Activated naive CD8-positive, alpha-beta T cell treated with anti-CD3 and anti-CD28 coated beads, Interleukin-2, amount 10 ng/mL, durations not matched to agents 7 days and 5 days (primary cell): ENCODE measurements around the gene FUZ. TPM values are rescaled to one million over a fixed set of nuclear protein-coding genes. Genes with fewer than 3 reads are reported as not detected.

ENCODE experiments used
- ATAC-seq: fragments of 150-1000 bp; cut with Tn5 transposase; one replicate; pipeline ENCODE4 v1.10.0; 2021; ENCODE audit warnings: low read depth, moderate library complexity
- POLR2A ChIA-PET: fragments of 350-600 bp; sonication (Branson Sonifier 250); formaldehyde crosslinking; loops from one replicate; lab custom pipeline; 2021; ENCODE audit warnings: antibody characterized with exemption; lab: Charles Lee
- DNase-seq: peaks from one replicate; pipeline ENCODE4 v3.0.0; 2021
- H3K27ac Mint-ChIP-seq: one replicate; pipeline ENCODE4 v1.8.0; 2022; ENCODE audit warnings: mild to moderate bottlenecking, mixed read lengths
- H3K27me3 Mint-ChIP-seq: one replicate; pipeline ENCODE4 v1.8.0; 2022; ENCODE audit warnings: mild to moderate bottlenecking, moderate library complexity, mixed read lengths
- H3K36me3 Mint-ChIP-seq: one replicate; pipeline ENCODE4 v1.8.0; 2021; ENCODE audit warnings: mild to moderate bottlenecking, mixed read lengths
- H3K4me1 Mint-ChIP-seq: one replicate; pipeline ENCODE4 v1.8.0; 2021; ENCODE audit warnings: mixed read lengths
- H3K4me3 Mint-ChIP-seq: one replicate; pipeline ENCODE4 v1.8.0; 2022; ENCODE audit warnings: mild to moderate bottlenecking, moderate library complexity, mixed read lengths
- H3K9me3 Mint-ChIP-seq: one replicate; pipeline ENCODE4 v1.8.0; 2021; ENCODE audit warnings: mixed read lengths
- total RNA-seq, 2 experiments: library from RNA; stranded (reverse); gene quantifications; one replicate each; pipeline ENCODE4 v1.2.3, GENCODE V29; 2021

Gene FUZ
- total RNA-seq: 10 to 100 TPM; 30.0 to 31.3 TPM

DNA sequence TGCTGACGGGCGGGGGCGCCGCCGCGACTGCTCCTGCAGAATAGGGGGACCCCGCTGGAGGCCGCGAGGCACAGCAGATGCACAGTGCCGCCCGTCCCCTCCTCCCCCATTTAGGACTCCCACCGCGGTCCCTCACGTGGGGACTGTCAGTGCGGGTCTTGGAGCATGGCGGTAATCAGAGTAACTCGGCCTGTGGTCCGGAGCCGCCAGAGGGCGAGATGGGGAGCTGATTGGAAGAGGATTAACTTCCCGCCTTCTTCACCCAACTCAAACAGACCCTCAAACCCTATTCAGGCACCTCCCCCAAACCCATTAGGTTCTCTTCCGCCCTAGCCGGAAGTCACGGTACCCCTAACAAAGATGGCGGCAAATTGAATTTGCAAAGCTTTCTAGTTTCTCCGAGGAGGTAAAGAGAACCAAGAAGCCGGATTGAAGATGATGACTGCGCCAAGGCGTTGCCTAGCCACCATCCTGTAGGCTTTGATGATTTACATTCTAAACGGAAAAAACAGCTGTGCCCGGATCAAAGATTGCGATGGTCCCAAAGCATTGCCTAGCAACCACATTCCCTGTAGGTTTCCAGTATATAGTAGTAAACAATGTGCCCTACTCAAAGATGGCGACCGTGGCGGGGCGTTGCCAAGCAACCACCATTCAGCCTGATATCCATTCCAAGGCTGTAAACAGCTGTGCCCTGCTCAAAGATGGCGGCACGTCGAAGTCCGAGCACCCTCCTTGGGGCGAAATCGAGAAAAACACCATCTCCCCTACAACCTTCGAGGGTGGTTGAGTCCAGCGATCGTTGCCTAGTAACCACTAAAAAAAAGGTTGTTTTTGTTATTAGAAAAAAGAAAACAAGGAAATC is at the start of gene FUZ:
Gene FUZ, minus strand, starts transcription at position 296 of the 865 bp plus-strand sequence. Its CDS starts 186 bp downstream, at position 110.
- no peaks in the 10 kb centered on the region for H3K9me3 Mint-ChIP-seq
- DNase-seq: peak; percentile 85
- POLR2A ChIA-PET: interaction anchor here (0.7 to 2.1 kb wide), 9 partner anchors 20 to 1205 kb away, joined by 3 to 17 read pairs (median 4); partner anchors contain the start of genes ADM5, AKT1S1, PNKP and PTOV1
- H3K27me3 Mint-ChIP-seq: no peaks in the 10 kb centered on the region
- peak within 1 kb of the TSS; percentile 88 for H3K27ac Mint-ChIP-seq
- peak; percentile 72 for ATAC-seq
- H3K36me3 Mint-ChIP-seq: peaks cover 2% of the 10 kb centered on the region
- peaks cover 27% of the 10 kb centered on the region for H3K4me1 Mint-ChIP-seq
- H3K4me3 Mint-ChIP-seq: peak within 1 kb of the TSS; percentile 86

DNA sequence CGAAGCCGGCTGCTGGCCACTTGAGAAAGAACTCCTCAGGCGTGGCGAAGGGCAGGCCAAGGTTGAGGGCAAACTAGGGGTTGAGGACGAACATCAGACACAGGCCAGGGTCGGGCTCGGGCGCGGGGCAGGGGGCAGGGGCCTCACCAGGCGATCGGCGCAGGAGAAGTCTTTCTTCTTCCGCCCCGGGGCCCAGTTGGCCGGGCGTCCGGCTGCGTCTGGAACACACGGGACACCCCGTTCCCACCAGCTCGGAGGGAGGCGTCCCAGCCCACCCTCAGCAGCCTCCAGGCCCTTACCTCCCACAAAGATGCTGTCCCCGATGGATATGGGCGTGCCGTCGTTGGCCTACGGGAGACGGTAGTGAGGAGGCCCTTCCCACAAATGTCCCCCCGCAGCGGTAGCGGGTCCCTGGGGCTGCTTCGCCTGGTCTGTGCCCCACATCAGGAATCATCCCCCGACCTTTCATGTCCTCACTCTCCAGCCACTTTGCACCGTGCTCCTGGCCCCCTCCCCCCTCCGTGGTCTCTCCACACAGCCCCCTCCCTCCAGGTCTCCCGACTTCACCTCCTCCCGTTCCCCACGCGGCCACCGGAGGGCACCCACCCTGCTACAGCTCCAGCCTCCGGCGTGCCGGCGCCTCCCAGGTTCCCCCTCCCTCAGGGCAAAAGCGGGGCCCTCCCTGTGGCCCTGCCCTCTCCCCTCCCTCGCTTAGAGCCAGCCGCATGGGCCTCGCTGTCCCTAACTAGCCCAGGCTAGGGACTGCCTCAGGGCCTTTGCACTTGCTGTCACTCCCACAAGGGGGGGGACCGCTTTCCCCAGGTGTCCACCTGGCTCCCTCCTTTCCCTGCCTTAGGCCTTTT is 49.5 kb upstream of the FUZ start:
- Mint-ChIP-seq H3K4me1 (peaks cover 17% of the 10 kb centered on the region), H3K9me3 (no peaks in the 10 kb centered on the region), H3K4me3 (no peak overlapping the region), H3K36me3 (peaks cover 14% of the 10 kb centered on the region), H3K27ac (no peak overlapping the region), H3K27me3 (no peaks in the 10 kb centered on the region)
- peak; percentile 42 for DNase-seq
- POLR2A ChIA-PET: interaction anchor here (1.2 to 1.4 kb wide), 2 partner anchors 12 to 13 kb away, joined by 3 to 5 read pairs; partner anchors contain the start of gene PTOV1
- no peak for ATAC-seq

DNA sequence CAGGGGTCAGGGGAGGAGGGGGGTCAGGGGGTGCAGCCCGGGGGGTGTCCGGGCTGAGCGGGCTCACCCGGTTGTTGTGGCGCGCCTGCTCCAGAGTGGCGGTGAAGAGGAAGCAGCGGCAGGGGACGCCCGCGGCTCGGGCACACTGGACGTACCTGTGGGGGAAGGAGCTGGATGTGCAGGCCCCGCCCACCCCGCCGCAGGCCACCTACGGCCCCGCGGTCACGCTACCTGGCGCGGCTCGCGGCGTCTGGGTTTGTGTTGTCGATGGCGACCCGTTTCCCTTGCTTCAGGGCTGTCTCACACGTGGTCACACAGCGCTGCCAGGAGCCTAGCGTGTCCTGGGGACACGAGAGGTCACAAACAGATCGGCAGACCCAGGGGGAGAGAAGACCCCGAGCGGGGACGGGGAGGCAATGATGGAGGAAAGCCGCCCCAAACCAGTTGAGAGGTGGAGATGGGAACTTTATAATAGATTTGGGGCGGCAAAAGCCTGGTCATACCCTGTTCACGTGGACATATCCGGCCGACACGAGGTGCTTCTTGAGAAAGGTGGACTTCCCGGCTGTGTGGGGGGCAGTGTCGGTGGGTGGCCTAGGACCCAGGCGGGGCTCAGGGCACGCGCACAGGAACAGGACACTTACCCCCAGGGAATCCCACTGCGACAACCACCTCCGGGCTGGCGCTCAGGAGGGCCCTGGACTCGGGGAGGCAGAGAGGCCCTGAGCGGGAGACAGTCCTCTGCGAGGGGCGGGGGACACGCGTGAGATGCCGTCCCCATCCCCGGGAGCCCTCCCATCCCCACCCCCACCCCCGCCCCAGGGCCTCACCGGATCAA is 48.7 kb upstream of the FUZ start:
- Mint-ChIP-seq H3K27ac (no peak overlapping the region), H3K9me3 (no peaks in the 10 kb centered on the region), H3K4me1 (peaks cover 16% of the 10 kb centered on the region), H3K36me3 (peaks cover 14% of the 10 kb centered on the region), H3K4me3 (no peak overlapping the region), H3K27me3 (no peaks in the 10 kb centered on the region)
- POLR2A ChIA-PET: no interaction called here
- DNase-seq: no peak
- no peak for ATAC-seq

GRCh38 chr19:49861107-49861506 is 48.0 kb upstream of the FUZ start:
- Mint-ChIP-seq H3K36me3 (peaks cover 14% of the 10 kb centered on the region), H3K27ac (no peak overlapping the region), H3K27me3 (no peaks in the 10 kb centered on the region), H3K9me3 (no peaks in the 10 kb centered on the region), H3K4me1 (peaks cover 13% of the 10 kb centered on the region), H3K4me3 (no peak overlapping the region)
- POLR2A ChIA-PET: interaction anchor here (1.1 kb wide), 1 partner anchor 41 kb away, joined by 3 read pairs; no protein-coding TSS in a partner anchor
- DNase-seq (no peak), ATAC-seq (no peak)

DNA sequence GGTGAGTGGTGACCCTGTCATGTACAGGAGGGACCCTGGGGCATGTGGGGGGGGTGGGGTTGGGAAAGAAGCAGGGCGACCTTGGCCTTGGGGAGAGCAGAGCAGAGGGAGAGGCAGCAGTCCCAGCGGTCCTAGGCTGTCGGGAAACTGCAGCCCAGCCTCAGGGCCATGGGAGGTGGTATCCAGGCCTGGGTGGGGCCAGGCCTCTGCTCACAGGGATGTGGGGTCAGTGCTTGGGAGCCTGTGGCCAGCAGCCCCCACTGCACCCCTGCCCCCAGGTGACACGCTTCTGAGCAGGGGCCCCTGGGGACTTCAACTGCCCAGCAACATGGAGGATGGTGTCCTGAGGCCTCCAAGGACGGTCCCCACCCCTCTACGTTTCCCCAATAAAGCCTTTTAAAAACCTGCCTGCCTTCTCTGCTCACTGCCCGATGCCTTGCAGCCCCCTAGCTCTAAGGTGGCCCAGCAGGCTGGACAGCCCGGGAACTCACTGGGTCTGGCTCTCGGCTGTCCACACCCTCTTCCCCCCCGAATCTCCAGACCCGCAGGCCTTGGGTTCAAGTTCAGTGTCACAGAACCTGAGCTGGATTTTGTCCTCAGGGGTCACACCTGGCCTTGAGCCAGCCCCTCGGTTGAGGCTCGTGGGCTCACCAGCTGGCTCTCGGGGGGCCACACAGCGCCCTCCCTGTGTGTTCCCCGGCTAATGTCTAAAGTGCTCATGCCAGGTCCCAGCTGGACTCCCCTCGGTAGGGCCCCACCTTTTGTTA is 47.4 kb upstream of the FUZ start:
- POLR2A ChIA-PET: interaction anchor here (1.1 kb wide), 1 partner anchor 41 kb away, joined by 3 read pairs; no protein-coding TSS in a partner anchor
- no peak for ATAC-seq
- Mint-ChIP-seq H3K27me3 (no peaks in the 10 kb centered on the region), H3K4me3 (no peak overlapping the region), H3K27ac (no peak overlapping the region), H3K36me3 (peaks cover 12% of the 10 kb centered on the region), H3K9me3 (no peaks in the 10 kb centered on the region), H3K4me1 (peaks cover 8% of the 10 kb centered on the region)
- DNase-seq: peak; percentile 26

- POLR2A ChIA-PET: interaction anchor here (1.1 kb wide), 1 partner anchor 40 kb away, joined by 3 read pairs; no protein-coding TSS in a partner anchor
- no peak overlapping the region for H3K27ac Mint-ChIP-seq
- no peak for ATAC-seq
- H3K4me1 Mint-ChIP-seq: peaks cover 5% of the 10 kb centered on the region
- no peak overlapping the region for H3K4me3 Mint-ChIP-seq
- no peaks in the 10 kb centered on the region for H3K9me3 Mint-ChIP-seq
- DNase-seq: no peak
- H3K27me3 Mint-ChIP-seq: no peaks in the 10 kb centered on the region
- H3K36me3 Mint-ChIP-seq: peaks cover 10% of the 10 kb centered on the region
Measured at GRCh38 chr19:49859682-49860335, 46.7 kb upstream of the FUZ start.

GRCh38 chr19:49858088-49858985 is 45.2 kb upstream of the FUZ start:
- Mint-ChIP-seq H3K4me3 (no peak overlapping the region), H3K27me3 (no peaks in the 10 kb centered on the region), H3K9me3 (no peaks in the 10 kb centered on the region), H3K27ac (no peak overlapping the region), H3K4me1 (peaks cover 5% of the 10 kb centered on the region), H3K36me3 (peaks cover 5% of the 10 kb centered on the region)
- DNase-seq (no peak), ATAC-seq (no peak)
- POLR2A ChIA-PET: interaction anchor here (0.6 to 1.7 kb wide), 2 partner anchors 9 to 617 kb away, joined by 3 read pairs; no protein-coding TSS in a partner anchor

DNA sequence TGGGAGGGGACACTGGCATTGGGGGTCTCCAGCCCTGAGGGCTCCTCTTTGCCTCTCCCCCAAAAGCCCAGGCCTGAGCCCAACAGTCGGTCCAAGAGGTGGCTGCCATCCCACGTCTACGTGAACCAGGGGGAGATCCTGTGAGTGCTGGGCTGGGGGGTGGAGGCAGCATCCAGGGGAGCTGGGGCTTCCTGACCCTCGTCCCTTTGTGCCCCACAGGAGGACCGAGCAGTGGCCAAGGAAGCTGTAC is 44.7 kb upstream of the FUZ start:
- H3K27me3 Mint-ChIP-seq: no peaks in the 10 kb centered on the region
- no peaks in the 10 kb centered on the region for H3K9me3 Mint-ChIP-seq
- H3K4me1 Mint-ChIP-seq: peaks cover 4% of the 10 kb centered on the region
- H3K36me3 Mint-ChIP-seq: peaks cover 3% of the 10 kb centered on the region
- no peak overlapping the region for H3K27ac Mint-ChIP-seq
- no peak overlapping the region for H3K4me3 Mint-ChIP-seq
- DNase-seq (no peak), ATAC-seq (no peak)
- POLR2A ChIA-PET: interaction anchor here (1.7 kb wide), 1 partner anchor 9 kb away, joined by 3 read pairs; no protein-coding TSS in a partner anchor

DNA sequence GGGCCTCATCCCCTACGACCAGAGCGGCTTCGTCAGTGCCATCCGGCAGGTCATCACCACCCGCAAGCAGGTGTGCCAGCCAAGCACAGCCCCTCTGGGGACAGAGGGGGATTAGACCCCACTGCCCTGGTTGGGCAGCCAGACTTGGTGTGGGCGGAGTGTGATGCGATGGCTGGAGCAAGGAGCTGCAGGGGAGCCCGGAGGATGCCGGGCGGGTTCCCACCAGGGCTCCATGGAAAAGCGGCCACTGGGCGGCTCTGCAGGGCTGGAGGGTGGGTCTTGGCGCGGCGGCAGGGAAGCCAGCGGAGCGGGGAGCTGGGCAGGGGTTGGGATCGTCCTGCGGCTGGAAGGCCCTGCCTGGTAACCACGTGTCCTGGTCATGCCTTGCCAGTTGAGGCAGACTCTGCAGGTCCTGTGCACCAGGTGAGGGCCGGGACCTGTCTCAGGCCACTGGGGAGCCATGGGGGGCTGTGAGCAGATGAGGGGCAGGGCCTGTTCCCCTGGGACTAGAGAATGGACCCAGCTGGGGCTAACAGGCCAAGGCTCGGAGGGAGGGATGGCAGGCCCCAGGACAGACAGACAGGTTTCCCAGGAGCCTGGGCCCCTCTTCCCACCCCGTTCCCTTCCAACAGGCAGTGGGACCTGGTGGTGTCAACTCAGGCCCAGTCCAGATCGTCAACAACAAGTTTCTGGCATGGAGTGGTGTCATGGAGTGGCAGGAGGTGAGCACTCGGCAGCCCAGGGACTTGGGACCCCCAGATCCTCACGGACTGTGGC is 44.2 kb upstream of the FUZ start:
- H3K27ac Mint-ChIP-seq: no peak overlapping the region
- ATAC-seq: no peak
- peaks cover 3% of the 10 kb centered on the region for H3K36me3 Mint-ChIP-seq
- no peaks in the 10 kb centered on the region for H3K9me3 Mint-ChIP-seq
- H3K4me3 Mint-ChIP-seq: no peak overlapping the region
- POLR2A ChIA-PET: interaction anchor here (1.7 kb wide), 1 partner anchor 8 kb away, joined by 3 read pairs; no protein-coding TSS in a partner anchor
- no peak for DNase-seq
- H3K27me3 Mint-ChIP-seq: no peaks in the 10 kb centered on the region
- H3K4me1 Mint-ChIP-seq: peaks cover 9% of the 10 kb centered on the region

GRCh38 chr19:49856574-49857021 is 43.5 kb upstream of the FUZ start:
- ATAC-seq (no peak), DNase-seq (no peak)
- no peaks in the 10 kb centered on the region for H3K9me3 Mint-ChIP-seq
- H3K27me3 Mint-ChIP-seq: no peaks in the 10 kb centered on the region
- H3K36me3 Mint-ChIP-seq: peaks cover 3% of the 10 kb centered on the region
- POLR2A ChIA-PET: no interaction called here
- no peak overlapping the region for H3K27ac Mint-ChIP-seq
- H3K4me3 Mint-ChIP-seq: no peak overlapping the region
- H3K4me1 Mint-ChIP-seq: peaks cover 12% of the 10 kb centered on the region
